ENCODE data around the gene PARD6B.
"Not testable (repeated sequence)": the region's sequence is repeated elsewhere in the genome, so short reads cannot be mapped to it uniquely, and the experiment has no call there.

The PARD6B gene

DNA sequence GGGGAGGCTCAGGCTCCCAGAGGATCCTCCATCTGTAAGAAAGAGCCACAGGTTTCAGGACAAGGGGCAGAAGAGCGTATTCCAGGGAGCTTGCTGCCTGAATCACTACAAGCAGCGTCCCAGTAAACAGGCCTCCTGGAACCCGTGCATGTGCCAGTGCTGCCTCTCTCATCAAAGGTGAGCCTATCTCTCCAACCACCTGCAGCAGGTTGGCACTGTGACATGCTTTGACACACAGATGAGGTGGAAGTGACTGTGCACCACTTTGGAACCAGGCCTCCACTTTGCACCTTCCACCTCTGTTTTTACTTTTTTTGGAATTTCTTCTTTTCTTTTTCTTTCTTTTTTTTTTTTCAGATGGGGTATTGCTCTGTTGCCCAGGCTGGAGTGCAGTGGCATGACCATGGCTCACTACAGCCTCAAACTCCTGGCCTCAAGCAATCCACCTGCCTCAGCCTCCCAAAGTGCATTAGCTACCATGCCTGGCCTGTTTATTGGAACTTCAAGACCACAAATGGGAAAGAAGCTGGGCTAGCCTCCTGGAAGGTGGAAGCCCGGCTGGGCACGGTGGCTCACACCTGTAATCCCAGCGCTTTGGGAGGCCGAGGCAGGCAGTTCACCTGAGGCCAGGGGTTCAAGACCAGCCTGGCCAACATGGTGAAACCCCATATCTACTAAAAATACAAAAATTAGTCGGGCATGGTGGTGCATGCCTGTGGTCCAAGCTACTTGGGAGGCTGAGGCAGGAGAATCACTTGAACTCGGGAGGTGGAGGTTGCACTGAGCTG is 27.5 kb upstream of the PARD6B start:
- DNase-seq, result not testable (repeated sequence)

DNA sequence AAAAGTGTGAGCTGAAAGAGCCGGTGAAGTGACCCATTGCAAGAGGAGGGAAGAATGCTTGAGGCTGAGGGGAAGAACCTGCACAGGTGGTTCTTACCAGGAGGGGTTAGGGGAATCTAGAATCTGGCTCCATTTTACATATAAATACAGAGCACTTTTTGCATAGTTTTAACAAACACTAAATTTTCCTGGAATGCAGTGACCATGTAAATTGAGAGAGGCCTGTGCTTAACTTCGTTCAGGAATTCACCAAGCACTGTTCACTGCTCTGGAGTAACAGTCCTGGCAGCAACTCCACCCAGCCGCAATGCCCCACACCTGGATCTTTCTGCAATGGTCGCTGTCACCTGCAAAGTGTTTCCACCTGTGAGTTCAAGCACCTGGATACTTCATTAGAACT is 26.9 kb upstream of the PARD6B start:
- DNase-seq, result no peak

DNA sequence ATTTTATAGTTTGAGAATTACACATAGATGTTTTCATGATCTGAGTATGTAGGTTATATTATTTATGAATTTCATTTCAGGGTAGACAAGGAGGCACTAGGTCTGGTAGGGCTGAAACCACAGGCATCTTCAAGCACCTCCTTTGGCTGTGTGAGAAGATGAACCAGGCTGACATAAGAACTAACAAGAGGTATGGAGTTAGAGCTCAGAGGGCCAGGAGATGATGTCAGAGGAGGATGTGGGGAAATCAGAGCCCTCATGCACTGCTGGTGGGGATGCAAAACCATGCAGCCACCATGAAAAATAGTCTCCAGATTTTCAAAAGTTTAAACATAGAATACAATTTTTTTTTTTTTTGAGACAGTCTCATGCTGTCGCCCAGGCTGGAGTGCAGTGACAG is 26.4 kb upstream of the PARD6B start:
- DNase-seq, result no peak

DNA sequence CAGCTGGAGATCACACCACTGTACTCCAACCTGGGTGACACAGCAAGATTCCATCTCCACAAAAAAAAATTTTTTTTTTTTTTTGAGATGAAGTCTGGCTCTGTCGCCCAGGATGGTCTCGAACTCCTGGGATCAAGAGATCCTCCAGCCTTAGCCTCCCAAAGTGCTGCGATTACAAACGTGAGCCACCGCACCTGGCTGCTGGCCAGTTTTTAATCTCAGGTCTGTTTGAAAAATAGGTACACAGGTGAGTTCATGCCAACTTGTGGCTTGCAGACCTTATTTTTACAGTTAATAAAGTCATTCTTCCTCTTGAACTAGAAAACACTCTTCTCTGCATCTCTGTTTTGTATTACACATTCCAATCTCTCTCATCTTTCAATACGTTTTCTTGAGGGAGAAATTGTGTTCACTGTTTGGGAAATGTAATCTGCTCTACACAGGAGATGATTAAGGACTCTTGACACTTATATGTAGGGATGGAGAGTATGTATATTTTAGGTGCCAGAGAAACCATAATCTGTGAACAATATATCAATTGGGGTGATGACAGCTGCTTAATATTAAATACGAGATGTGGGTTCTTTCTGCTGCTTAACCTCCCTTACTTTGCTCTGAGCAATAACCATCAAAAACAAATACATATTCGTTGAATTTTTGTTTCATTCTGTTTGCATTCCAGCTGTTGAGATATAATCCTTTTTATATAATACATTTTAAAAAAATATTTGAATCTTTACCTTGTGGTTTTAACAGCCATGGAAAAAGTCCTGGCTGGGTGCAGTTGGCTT is 22.3 kb upstream of the PARD6B start:
- no peak for DNase-seq

DNA sequence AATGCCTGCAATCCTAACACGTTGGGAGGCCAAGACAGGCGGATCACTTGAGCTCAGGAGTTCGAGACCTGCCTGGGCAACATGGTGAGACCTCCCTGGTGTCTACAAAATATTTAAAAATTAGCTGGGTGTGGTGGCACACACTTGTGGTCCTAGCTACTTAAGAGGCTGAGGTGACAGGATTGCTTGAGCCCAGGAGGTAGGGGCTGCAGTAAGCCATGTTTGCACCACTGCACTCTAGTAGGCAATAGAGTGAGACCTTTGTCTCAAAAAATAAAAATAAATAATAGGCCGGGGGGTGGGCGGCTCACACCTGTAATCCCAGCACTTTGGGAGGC is 21.8 kb upstream of the PARD6B start:
- DNase-seq, result no peak

DNA sequence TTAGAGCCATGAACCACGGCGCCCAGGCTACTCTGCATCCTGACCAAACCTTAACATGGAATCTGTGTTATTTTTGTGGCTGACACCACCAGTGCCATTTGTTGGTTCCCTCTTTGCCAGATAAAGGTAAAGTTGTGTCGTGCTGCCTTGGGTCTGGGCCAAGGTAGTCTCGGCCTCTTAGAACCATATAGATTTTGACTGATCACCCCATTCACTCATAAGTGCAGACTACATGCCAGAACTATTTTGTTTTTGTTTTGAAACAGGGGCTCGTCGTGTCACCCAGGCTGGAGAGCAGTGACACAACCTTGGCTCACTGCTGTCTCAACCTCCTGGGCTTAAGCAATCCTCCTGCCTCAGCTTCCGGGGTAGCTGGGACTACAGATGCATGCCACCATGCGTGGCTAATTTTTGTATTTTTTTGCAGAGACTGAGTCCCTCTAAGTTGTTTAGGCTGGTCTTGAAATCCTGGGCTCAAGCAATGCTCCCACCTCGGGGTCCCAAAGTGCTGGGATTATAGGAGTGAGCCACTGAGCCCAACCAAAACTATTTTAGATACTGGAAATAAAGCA is 20.8 kb upstream of the PARD6B start:
- DNase-seq, result no peak

DNA sequence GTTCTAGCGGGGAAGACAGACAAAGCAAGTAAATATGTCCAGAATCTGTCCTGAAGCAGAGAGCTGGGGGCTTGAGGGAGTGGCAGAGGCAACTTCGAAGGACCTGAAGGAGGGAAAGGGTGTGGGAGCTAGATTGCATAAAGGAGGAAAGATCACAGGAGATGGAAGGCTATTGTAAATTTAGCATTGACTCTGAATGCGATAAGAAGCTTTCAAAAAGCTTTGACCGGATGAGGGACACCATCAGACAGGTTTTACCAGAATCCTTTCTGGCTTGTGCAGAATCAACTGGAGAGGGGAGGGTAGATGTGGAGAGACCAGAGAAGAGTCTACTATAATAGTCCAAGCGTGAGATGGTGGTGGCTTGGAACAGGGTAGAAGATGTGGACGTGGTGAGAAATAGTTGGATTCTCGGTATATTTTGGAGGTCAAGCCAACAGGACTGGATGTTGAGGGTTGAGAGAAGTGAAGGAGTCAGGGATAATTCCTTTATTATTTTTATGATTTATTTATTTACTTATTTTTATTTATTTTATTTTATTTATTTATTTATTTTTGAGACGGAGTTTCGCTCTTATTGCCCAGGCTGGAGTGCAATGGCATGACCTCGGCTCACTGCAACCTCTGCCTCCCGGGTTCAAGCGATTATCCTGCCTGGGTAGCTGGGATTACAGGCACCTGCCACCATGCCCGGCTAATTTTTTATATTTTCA is 20.1 kb upstream of the PARD6B start:
- DNase-seq, result no peak

DNA sequence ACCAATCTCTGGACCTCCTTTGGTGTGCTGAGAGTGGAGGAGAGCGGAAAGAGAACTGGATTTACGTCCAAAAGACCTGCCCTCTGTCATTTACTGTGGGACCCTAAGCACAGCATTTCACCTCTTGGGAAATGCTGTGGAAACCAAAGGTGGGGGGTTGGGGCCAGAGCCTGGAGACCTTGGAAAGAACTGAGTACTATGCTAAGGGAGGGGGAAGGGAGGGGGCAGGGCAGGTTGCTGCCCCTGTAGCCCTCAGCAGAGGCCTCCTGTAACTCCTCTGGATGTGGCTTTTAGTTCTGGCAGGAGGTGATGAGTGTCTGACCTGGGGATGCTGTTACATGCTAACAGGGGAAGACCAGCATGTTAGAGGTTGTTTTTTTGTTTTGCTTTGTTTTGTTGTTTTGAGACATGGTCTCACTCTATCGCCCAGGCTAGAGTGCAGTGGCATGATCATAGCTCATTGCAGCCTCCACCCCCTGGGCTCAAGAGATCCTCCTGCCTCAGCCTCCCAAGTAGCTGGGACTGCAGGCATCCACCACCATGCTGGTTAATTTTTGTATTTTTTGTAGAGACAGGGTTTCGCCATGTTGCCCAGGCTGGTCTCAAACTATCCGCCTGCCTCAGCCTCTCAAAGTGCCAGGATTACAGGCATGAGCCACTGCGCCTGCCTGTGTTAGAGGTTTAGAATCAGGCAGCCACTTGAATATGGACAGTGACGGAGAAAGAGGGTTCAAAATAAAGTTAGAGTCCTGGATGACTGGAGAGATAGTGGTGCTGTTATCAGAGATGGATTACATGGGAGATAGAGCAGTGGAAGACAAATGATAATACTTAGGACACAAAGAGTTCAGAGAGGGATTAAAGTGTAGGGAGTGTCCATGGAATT is 18.4 kb upstream of the PARD6B start:
- no peak for DNase-seq

DNA sequence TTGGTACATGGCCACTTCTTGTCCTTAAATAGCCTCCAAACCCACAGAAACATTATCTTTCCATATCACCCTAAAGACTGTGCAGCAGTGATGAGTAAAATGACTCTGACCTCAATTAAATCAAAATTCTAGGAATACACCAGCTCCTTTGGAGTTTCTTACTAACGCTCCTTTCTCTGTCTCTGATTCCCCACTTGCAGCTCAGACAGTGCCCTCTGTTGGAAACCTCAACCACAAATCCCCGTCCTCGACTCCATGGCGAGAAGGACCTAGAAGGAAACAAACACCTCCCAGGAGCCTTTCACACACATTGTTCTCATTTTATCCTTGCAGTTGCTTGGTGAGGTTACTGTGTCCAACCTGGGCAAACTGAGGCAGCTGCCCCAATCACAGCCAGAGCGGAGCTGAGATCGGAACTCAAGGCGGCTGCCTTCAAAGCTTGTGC is 17.7 kb upstream of the PARD6B start:
- peak; percentile 26 for DNase-seq

DNA sequence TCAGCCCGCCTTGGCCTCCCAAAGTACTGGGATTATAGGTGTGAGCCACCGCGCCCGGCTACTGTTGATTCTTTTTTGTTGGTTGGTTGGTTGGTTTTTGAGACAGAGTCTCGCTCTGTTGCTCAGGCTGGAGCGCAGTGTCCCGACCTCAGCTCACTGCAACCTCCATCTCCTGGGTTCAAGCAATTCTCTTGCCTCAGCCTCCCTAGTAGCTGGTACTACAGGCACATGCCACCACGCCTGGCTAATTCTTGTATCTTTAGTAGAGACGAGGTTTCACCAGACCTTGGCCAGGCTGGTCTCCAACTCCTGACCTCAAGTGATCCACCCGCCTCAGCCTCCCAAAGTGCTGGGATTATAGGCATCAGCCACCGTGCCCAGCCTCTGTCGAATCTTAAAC is 17.0 kb upstream of the PARD6B start:
- DNase-seq, result not testable (repeated sequence)

DNA sequence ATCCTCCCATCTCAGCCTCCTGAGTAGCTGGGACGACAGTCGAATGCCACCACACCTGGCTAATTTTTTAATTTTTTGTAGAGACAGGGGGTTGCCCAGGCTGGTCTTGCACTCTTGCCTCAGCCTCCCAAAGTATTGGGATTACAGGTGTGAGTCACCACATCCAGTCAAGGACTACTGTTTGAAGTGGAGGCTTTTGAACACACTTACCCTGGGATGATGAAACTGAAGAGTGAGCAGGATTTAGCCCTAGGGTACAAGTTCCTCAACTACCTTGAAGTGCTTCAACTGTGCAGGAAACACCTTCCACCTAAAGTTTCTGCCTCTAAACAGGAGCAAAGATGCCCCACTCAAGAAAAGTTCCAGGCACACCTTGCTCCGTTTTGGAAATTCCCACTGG is 15.7 kb upstream of the PARD6B start:
- no peak for DNase-seq

DNA sequence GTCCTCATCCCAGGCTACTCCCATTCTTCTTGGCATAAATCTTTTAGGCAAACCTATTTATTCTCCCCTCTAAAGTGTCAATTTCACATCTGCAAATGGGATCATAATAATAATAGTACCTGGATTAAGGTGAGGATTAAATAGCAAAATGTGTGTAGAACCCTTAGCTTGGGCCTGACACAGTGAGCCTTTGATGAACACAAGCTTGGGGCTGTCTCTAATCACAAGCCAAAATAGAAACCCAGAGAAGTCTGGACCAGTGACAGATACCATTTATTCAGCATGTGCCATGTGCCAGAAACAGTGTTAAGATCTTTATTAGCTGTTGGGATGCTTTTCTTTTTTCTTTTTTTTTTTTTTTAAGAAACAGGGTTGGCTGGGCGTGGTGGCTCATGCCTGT is 14.9 kb upstream of the PARD6B start:
- no peak for DNase-seq

DNA sequence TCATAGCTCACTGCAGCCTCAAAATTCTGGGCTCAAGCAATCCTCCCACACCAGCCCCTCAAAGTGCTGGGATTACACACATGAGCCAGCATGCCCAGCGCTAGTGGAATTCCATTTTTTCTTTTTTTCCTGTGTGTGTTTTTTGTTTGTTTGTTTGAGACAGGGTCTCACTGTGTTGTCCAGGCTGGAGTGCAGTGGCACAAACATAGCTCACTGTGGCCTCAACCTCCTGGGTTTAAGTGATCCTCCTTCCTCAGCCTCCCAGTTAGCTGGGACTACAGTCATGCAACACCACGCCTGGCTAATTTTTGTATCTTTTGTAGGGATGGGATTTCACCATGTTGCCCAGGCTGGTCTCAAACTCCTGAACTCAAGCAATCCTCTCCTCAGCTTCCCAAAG is 14.1 kb upstream of the PARD6B start:
- no peak for DNase-seq

DNA sequence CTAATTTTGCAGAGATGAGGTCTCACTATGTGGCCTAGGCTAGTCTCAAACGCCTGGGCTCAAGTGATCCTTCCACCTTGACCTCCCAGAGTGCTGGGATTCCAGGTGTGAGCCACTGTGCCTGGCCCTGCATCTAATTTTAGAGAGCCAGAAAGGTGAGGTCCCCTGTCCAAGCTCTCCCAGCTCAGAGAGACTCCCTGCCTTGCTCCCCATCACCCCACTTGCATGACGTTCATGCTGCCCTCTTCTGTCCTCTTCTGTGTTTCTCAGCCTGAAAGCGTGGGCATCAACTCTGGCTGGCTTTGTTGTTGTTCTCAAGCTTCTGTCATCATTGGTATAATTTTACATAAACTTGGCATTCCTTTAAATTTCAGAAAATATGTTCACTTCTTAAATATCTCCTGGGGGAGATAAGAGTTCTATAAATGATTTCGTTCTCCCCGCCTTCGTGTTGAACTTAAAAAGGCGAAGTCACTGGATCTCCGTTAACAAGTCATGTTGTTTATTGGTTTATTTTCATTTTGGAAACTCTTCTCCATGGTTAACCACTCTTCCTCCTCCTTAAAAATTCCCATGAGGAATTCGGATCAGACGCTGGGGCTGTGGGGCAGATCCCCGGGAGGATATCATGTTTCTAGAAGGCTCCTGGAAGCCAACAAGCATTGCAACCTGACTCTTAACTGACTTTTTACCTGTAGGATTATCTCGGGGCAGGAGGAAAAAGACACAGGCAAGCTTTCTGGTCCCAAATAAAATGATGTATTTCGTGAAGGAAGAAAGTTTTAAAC is 13.2 kb upstream of the PARD6B start:
- DNase-seq, result no peak

DNA sequence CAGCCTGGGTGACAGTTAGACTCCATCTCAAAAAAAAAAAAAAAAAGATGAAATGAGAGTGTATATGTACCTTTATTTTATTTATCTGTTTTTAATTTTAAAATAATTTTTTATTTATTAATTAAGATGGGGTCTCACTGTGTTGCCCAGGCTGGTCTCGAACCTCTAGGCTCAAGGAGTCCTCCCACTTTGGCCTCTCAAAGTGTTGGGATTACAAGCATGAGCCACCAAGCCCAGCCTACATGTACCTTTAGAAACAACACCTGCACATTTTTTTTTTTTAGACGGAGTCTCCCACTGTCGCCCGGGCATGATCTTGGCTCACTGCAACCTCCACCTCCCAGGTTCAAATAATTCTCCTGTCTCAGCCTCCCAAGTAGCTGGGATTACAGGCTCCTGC is 12.1 kb upstream of the PARD6B start:
- DNase-seq, result no peak

DNA sequence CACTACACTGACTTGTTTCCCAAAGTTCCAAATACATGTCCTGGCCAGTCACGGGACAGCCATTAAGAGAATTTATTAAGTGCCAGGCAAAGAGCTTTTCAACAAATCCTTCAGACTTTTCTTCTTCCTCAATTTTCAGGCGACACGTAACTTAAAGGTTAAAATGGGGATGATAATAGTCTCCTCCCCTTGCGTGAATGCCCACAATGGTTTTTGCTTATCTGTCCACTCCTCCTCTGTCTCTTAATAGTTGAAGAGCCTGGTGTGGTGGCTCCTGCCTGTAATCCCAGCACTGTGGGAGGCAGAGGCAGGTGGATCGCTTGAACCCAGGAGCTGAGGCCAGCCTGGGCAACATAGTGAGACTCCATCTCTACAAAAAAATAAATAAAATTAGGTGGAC is 11.4 kb upstream of the PARD6B start:
- DNase-seq, result no peak

DNA sequence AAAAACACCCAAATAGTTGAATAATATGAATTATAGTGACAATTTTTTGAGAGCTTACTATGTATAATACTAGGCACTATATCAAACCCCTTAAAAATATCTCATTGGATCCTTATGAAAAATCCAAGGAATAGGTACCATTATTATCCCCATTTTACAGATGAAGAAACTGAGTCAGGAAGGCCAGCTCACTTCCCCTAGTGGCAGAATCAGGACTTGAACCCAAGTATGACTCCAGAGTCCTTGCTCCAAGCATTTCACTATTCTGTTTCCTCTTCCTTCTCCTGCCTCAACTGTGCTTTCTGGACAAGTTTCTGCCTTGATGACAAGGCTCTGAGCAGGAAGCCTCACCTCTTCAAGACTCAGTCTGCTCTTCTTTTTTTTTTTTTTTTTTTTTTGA is 10.8 kb upstream of the PARD6B start:
- DNase-seq, result no peak

DNA sequence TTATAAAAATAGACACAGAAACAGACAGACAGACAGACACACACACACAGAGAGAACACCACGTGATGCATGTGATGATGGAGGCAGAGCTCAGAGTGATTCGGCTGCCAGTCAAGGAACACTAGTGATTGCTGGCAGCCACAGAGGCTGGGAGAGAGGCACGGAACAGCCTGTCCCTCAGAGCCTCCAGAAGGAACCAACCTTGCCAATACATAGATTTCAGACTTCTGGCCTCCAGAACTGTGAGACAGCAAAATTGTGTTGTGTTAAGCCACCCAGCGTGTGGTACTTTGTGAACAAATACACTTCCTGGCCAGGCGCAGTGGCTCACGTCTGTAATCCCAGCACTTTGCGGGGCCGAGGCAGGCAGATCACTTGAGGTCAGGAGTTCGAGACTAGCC is 9.5 kb upstream of the PARD6B start:
- no peak for DNase-seq

DNA sequence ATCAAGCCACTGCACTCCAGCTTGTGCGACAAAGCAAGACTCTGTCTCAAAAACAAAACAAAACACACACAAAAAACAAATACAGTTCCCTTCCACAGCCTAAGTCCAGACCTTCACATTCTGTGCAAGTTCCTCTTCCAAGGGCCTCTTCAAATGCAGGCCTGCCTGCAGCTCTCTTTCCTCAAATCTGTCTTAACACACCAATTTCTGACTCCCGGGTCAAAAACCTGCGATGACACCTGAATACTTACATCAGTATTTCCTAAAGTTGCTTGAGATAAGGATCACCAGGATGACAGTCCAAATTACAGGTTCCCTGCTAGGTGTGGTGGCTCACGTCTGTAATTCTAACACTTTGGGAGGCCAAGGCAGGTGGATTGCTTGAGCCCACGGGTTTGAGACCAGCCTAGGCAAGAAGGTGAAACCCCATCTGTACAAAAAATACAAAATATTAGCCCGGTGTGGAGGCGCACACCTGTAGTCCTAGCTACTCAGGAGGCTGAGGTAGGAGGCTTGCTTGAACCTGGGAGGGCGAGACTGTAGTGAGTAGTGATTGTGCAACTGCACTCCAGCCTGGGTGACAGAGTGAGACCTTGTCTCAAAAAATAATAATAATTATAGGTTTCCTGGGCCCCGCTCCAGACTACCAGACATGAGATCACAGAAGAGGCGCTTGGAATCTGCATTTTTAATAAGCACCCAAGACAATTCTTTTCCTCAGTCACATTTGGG is 8.8 kb upstream of the PARD6B start:
- no peak for DNase-seq

DNA sequence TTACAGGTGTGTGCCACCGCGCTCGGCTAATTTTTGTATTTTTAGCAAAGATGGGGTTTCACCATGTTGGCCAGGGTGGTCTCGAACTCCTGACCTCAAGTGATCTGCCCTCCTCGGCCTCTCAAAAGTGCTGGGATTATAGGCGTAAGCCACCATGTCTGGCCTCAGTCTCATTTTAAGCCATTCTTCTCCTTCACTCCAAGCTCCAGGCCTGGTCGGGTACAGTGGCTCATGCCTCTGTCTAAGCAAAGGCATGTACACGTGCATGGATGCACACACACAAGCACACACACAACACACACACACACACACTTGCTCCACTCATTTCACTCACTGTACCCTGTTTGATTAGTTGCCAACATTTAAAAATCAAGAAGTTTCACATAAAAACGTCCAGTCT is 7.7 kb upstream of the PARD6B start:
- DNase-seq, result no peak
